Measurements from ENCODE around the gene MYPN. TPM values are rescaled to one million over a fixed set of nuclear protein-coding genes. Genes with fewer than 3 reads are reported as not detected.
"Not testable (repeated sequence)": the region's sequence is repeated elsewhere in the genome, so short reads cannot be mapped to it uniquely, and the experiment has no call there.

Gene MYPN
- polyA plus RNA-seq, 3 donors from 2014 or later = not detected

DNA sequence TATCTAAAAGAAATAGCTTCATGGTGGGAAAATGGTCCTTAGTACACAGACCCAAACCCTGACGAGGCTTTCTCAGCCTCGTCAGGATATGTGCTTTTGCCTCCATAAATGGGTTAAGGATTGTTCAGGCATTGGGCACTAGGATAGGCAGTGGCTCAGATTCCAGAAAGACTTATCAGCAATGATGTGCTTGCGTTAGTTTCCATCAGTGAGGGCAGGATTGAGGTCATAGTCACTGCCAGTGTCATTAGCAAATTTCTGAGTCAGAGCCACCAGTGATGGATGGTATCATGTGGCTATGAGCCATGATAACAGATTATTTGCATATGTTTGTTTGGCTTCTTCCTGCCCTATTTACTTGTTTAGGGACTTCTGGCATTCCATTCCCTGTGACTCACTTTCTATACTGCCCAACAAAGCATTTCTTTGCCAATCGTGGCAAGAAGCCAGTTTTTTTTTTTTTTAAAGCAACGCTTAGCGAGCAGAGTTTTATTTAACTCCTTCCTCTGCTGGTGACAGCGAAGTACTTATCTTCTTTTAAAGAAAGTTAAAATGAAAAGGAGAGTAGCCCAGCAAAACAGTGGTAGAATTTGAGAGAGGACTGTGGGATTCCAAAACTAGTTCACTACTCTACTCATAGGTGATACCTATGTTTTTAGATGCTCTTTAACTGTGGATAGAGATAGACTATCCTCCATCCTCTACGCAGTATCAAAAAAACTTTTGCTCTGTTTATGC, 44.4 kb downstream of the MYPN start:
- Mint-ChIP-seq H3K4me3 (no peak overlapping the region), H3K27ac (no peak overlapping the region), H3K9me3 (no peaks in the 10 kb centered on the region), H3K4me1 (no peaks in the 10 kb centered on the region), H3K27me3 (ENCODE audit: low read depth in 3 of 3) (peaks cover 4 to 8% (median 7%) of the 10 kb centered on the region in 3 donors), H3K36me3 (no peaks in the 10 kb centered on the region)
- DNase-seq = no peak

DNA sequence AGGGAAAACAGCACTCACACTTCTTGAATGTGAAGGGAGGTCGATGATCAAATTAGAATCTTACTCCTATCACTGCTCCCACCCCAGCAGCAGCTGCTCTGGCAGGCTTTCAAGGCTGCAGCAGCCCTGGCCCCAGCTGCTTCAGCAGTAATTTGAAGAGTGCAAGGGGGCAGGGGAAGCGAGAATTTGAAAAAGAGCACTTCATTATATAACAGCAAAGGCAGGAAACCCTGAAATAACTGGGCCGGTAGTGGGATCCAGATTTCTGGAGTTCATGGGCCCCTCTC, 44.9 kb downstream of the MYPN start:
- no peaks in the 10 kb centered on the region for H3K36me3 Mint-ChIP-seq
- H3K27me3 Mint-ChIP-seq (ENCODE audit: low read depth in 3 of 3) = peaks cover 4 to 9% (median 6%) of the 10 kb centered on the region in 3 donors
- no peak for DNase-seq
- H3K4me1 Mint-ChIP-seq = no peaks in the 10 kb centered on the region
- no peak overlapping the region for H3K4me3 Mint-ChIP-seq
- no peaks in the 10 kb centered on the region for H3K9me3 Mint-ChIP-seq
- no peak overlapping the region for H3K27ac Mint-ChIP-seq

DNA sequence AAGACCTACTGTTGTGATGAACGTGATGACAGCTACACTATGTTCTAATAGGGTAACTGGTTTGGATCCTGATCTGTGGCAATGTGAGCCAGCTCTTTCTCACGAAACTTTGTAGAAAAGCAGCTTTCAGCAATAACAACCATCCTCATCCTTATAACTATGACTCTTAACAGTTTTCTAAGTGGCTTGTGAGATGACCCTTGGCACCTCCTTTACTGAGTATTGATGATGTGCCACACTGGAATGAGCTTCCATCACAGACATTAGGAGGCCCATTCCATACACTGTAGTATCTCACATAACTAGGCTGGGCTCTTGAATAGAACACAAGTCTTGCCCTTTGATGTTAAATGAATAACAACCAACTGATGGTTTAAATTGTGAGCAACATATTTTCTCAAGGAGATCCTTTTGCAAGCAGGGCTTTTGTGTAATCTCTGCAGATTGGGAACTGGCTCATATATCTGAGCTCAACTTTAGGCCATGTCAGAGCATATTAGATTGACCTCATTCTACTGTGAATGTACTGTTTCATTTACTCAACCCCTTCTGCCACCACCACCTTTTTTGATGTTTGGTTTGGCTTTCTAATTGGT, 46.4 kb downstream of the MYPN start:
- Mint-ChIP-seq H3K4me1 (no peaks in the 10 kb centered on the region), H3K36me3 (no peaks in the 10 kb centered on the region), H3K9me3 (no peaks in the 10 kb centered on the region), H3K27ac (no peak overlapping the region), H3K4me3 (no peak overlapping the region), H3K27me3 (ENCODE audit: low read depth in 3 of 3) (peaks cover 1 to 7% (median 6%) of the 10 kb centered on the region in 3 donors)
- DNase-seq = no peak

DNA sequence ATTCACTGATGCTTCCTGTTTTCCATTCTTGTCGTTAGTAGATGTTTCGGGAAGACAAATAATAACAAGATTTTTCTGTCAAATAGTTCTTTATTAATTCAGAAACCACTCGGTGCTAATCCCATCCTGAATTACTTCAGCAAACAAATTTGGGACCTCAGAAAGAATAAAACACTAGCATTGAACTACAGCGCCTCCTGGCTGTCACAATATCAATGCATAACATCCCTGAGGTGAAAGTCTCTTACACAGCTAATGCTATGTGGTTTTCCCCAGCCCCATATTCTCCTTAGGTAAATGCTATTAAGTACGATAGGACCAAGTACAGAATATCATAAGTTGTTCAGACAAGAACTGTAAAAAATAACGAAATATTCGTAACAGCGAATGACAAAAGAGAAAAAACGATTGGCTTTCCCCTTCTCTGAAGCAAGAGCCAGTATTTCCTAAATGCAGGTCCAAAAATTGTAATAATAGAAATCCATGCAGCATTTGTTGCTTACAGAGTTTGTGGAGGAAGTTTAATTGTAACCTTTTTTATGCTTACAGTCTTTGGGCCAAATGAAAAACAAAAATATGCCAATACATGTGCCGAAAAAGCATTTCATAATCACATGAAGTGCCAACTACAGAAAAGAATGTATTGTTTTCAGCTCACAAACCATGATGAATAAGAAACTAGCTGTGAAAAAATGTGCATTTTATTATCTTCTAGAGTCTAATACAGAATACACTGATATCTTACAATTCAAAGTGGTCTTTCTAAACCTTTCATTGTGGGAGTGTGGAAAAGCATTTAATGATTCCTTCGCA, 47.3 kb downstream of the MYPN start:
- Mint-ChIP-seq H3K27ac (no peak overlapping the region), H3K4me3 (no peak overlapping the region), H3K27me3 (ENCODE audit: low read depth in 3 of 3) (peaks cover 5 to 6% (median 5%) of the 10 kb centered on the region in 3 donors), H3K9me3 (no peaks in the 10 kb centered on the region), H3K36me3 (no peaks in the 10 kb centered on the region), H3K4me1 (no peaks in the 10 kb centered on the region)
- peak; percentile 36 to 51 (median 41) for DNase-seq

DNA sequence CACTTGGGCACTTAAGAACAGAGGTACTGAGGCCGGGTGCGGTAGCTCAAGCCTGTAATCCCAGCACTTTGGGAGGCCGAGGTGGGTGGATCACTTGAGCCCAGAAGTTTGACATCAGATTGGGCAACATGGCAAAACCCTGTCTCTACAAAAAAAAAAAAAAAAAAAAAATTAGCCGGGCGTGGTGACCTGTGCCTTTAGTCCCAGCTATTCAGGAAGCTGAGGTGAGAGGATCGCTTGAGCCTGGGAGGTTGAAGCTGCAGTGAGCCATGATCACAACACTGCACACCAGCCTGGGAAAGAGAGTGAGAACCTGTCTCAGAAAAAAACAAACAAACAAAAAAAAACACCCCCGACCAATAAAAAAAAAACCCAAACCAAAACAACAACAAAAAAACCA, 48.2 kb downstream of the MYPN start:
- H3K27ac Mint-ChIP-seq; H3K4me3 Mint-ChIP-seq; H3K36me3 Mint-ChIP-seq; H3K4me1 Mint-ChIP-seq; H3K9me3 Mint-ChIP-seq; H3K27me3 Mint-ChIP-seq (ENCODE audit: low read depth in 3 of 3); DNase-seq: not testable (repeated sequence)

DNA sequence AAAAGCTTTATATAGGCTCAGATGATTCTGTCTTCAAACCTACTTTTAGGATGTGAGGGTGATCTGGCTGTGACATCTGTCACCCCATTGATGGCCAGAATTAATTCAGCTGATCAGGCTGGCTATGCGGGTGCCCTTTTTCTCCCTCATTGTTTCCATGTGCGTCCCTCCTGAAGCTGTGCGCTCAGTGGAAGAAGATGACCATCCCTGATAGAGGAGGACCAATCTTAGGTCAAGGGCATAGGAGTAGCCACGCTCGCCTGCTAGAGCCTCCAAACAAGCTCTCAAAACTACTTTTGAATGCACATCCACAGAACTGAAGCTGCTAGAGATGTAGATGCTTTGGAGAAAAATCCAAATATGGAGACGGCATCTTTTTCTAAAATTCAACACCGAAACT, 48.7 kb downstream of the MYPN start:
- Mint-ChIP-seq H3K4me1 (no peaks in the 10 kb centered on the region), H3K9me3 (no peaks in the 10 kb centered on the region), H3K4me3 (no peak overlapping the region), H3K36me3 (no peaks in the 10 kb centered on the region), H3K27me3 (ENCODE audit: low read depth in 3 of 3) (peaks cover 5 to 7% (median 6%) of the 10 kb centered on the region in 3 donors), H3K27ac (no peak overlapping the region)
- DNase-seq = no peak

DNA sequence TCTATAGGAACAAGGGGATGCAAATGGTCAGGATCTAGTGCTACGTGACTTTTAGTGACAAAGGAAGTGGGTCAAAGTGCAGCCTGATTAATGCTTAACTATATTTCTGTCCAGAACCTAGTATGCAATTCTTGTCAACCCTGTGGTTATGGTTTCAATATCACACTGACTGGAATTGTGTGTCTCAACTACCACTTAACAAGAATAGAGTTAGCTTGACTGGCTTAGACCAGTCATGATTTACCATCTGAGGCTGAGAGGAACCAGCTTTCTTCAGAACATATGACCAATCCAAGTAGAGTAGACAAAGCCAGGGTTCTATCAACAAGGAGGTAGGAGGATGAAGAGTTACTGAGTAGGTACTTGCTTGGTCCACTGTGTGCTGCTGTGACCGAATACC, 54.4 kb downstream of the MYPN start:
- no peak overlapping the region for H3K27ac Mint-ChIP-seq

DNA sequence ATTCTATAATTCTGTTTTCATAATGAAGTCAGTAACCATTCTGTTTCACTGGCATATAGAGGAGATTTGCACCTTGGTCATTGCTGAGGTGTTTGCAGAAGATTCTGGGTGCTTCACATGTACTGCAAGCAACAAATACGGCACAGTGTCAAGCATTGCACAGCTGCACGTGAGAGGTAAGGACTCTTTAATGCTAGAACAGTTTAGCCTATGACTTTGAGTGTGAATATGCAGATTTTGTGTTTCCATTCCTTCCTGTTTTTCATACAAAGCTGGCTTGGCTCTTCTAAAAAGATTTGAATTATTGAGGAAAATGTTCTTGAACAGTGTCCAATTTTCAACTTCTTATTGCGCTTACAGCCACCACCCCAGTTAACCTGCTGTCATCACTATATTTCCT, 56.4 kb downstream of the MYPN start:
- H3K27me3 Mint-ChIP-seq (ENCODE audit: low read depth in 3 of 3) = peaks cover 6 to 8% (median 6%) of the 10 kb centered on the region in 3 donors
- no peaks in the 10 kb centered on the region for H3K9me3 Mint-ChIP-seq
- no peak overlapping the region for H3K27ac Mint-ChIP-seq
- DNase-seq = no peak
- H3K4me1 Mint-ChIP-seq = no peaks in the 10 kb centered on the region
- no peak overlapping the region for H3K4me3 Mint-ChIP-seq
- H3K36me3 Mint-ChIP-seq = no peaks in the 10 kb centered on the region

More for the DNA sequence above, 54.4 kb downstream of the MYPN start:
- Mint-ChIP-seq H3K36me3 (no peaks in the 10 kb centered on the region), H3K9me3 (no peaks in the 10 kb centered on the region), H3K4me1 (no peaks in the 10 kb centered on the region), H3K4me3 (no peak overlapping the region), H3K27me3 (ENCODE audit: low read depth in 3 of 3) (peaks cover 6 to 8% (median 7%) of the 10 kb centered on the region in 3 donors)
- no peak for DNase-seq

DNA sequence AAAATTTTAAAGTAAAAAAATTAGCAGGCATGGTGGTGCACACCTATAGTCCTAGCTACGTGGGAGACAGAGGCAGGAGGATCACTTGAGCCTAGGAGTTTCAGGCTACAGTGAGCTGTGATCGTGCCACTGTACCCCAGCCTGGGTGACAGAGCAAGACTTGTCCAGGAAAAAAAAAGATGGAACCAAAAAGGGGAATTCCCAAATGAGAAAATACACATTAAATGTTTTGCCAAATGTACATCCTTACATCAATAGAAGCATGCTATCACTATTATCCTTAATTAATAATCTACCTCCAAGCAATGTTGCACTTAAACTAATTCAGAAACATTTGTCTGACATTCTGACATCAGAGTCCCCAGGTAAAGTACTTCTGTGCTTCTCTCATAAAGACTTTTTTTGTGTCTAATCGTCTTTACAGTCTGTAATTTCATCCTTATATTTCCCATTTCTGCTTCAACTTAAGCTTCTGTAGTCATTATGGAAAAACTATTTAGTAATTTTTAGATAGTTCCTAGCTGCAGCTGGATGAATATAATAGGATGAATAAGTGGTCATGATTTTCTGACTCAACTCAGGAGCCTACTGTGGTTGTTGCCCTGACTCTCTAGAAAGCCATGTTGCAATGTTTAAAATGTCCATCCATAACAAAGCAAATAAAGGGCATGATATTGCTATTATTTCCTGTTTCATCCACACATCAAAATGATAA, 57.7 kb downstream of the MYPN start:
- Mint-ChIP-seq H3K36me3 (no peaks in the 10 kb centered on the region), H3K4me1 (no peaks in the 10 kb centered on the region), H3K9me3 (no peaks in the 10 kb centered on the region), H3K27ac (no peak overlapping the region), H3K27me3 (ENCODE audit: low read depth in 3 of 3) (peaks cover 2 to 6% (median 4%) of the 10 kb centered on the region in 3 donors), H3K4me3 (no peak overlapping the region)
- DNase-seq = no peak

DNA sequence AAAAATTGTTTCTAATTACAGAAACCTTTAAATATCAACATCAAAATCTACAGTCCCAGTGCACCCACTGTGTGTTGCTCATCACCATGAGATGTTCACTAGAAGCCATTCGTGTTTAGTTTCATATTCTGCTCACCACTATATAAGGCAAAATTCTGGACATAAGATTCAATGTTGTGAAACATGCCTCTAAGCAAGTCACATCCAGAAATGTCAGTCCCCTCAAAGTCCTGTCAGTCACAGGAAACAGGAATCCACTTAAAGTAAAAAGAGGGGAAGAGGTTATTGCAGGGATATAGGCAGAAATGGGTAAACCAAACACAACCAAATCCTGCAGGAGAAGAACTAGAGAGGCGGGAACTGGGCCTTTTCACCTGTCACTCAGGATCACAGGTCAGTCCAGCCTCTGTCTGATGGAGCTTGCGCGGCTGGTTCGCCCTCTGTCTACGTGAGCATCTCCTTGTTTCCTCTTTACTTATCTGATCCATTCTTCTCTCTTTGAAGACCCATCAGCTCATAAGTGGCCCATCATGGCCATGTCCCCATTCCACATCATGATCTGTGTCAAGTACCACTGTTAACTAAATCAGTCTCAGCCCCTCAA, 58.4 kb downstream of the MYPN start:
- DNase-seq = no peak
- Mint-ChIP-seq H3K27me3 (ENCODE audit: low read depth in 3 of 3) (peaks cover 0 to 6% (median 4%) of the 10 kb centered on the region in 3 donors), H3K36me3 (no peaks in the 10 kb centered on the region), H3K4me1 (no peaks in the 10 kb centered on the region), H3K27ac (no peak overlapping the region), H3K9me3 (no peaks in the 10 kb centered on the region), H3K4me3 (no peak overlapping the region)

DNA sequence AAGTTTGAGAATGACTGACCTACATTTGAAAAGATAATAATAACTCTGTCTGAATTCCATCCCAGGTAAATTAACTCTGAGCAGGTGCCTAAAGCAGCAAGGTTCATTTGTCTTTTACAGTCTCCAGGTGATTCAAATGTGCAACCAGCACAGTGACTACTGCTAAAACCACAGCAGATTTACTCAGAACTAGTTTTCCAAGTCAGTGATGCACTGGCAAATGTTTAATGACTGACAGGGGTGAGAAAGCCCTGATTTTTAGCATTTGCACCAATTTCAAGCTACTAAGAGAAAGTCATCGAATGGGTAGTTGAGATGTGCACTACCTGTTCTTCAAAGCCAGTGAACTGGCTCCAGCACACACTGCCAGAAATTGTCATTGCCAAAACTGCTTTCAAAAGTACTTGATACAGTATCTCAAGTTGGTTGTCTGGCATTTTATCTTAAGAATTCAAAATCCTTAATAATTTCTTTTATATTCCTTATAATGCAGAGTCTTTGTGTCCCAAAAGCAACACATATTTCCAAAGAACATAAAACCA, 62.3 kb downstream of the MYPN start:
- H3K4me1 Mint-ChIP-seq = no peaks in the 10 kb centered on the region
- no peak for DNase-seq
- H3K4me3 Mint-ChIP-seq = no peak overlapping the region
- no peaks in the 10 kb centered on the region for H3K36me3 Mint-ChIP-seq
- H3K27me3 Mint-ChIP-seq (ENCODE audit: low read depth in 3 of 3) = peaks cover 0 to 4% (median 3%) of the 10 kb centered on the region in 3 donors
- no peak overlapping the region for H3K27ac Mint-ChIP-seq
- H3K9me3 Mint-ChIP-seq = no peaks in the 10 kb centered on the region

DNA sequence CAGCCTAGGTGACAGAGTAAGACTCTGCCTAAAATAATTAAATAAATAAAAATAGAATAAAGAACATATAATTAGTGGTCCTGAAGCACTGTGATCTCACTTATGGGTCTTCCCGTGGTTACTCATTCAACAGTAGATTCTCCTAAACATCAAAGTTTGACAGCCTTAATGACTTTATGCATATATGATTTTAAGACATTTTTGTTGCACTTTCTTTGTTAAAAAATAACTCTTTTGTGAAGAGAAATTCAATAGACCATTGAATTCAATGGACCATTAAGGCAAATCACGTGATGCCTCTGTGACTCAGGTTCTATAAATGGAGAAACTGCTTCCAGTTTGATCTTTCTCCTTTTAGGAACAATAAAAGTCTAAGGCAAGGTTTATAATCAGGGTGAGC, 63.0 kb downstream of the MYPN start:
- Mint-ChIP-seq H3K4me1 (no peaks in the 10 kb centered on the region), H3K36me3 (no peaks in the 10 kb centered on the region), H3K4me3 (no peak overlapping the region), H3K27me3 (ENCODE audit: low read depth in 3 of 3) (peaks cover 0 to 4% (median 3%) of the 10 kb centered on the region in 3 donors), H3K9me3 (no peaks in the 10 kb centered on the region), H3K27ac (no peak overlapping the region)
- DNase-seq = no peak

DNA sequence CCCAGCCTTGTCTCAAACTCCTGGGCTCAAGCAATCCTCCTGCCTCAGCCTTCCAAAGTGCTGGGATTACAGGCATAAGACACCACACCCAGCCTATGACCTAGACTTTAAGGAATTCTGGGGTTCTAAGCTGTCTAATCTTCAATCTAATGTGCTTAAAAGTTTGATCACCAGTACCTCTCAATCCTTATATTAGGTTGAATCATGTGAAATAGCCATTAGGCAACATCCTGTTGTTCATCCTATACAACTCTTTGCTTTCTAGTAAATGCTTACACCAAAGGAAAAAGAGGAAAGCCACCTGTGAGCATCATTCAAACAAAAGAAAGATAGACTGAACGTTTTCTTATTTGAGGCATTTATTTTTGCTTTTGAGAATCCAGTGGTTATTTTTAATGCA, 66.7 kb downstream of the MYPN start:
- DNase-seq = no peak
- no peaks in the 10 kb centered on the region for H3K9me3 Mint-ChIP-seq
- H3K36me3 Mint-ChIP-seq = no peaks in the 10 kb centered on the region
- H3K4me1 Mint-ChIP-seq = no peaks in the 10 kb centered on the region
- H3K27ac Mint-ChIP-seq = no peak overlapping the region
- no peak overlapping the region for H3K4me3 Mint-ChIP-seq
- peaks cover 0 to 3% (median 0%) of the 10 kb centered on the region in 3 donors for H3K27me3 Mint-ChIP-seq (ENCODE audit: low read depth in 3 of 3)

Data from immature natural killer cell (primary cell).